IMR-90 (cell line): Measurements from ENCODE around the gene VWA8. TPM values are rescaled to one million over a fixed set of nuclear protein-coding genes. Genes with fewer than 3 reads are reported as not detected.

Experiments
- microRNA-seq, 2 experiments: library from miRNA; stranded (forward) in 1 of 2; unstranded in 1 of 2; fragments of 10-50 nt in 1 of 2; fragments of <30 nt in 1 of 2; gene quantifications in 1 of 2; microRNA quantifications in 1 of 2; one replicate each; pipeline versions ENCODE3 to v1.1.0; 2013 to 2020; ENCODE audit not compliant: insufficient read depth in 1 of 2, insufficient read length in 1 of 2, unreplicated experiment in 1 of 2
- polyA plus RNA-seq, 3 experiments: library from polyadenylated mRNA; depleted of rRNA; stranded (reverse); fragments of >200 nt; gene quantifications; 2 replicates each; pipeline ENCODE4 v1.2.3, GENCODE V29; 2012; ENCODE audit warnings: low replicate concordance in 1 of 3
- small RNA-seq, 5 experiments: library from RNA; depleted of rRNA; stranded (forward); fragments of <200 nt; gene quantifications; one replicate each; pipeline ENCODE3, GENCODE V24; 2012
- total RNA-seq: library from RNA; depleted of rRNA; stranded (reverse); fragments of >200 nt; gene quantifications from 2 replicates; pipeline ENCODE4 v1.2.3, GENCODE V29; 2012; rRNA removed

VWA8 gene
- total and polyA plus RNA-seq, 2 of the 4 experiments (the other 2 are of a cell fraction), result 5.9 to 18.3 TPM

Small RNA genes within 50 kb of the gene (microRNA-seq; reads per million reads assigned to microRNA genes)
- gene MIR5006 (ENCODE audit: unreplicated experiment) (not detected), gene RN7SL515P (ENCODE audit: insufficient read depth, insufficient read length) (not detected), gene RNU6-74P (ENCODE audit: insufficient read depth, insufficient read length) (not detected), gene RPS28P8 (ENCODE audit: insufficient read depth, insufficient read length) (not detected)

Small RNA genes within 50 kb of the gene (small RNA-seq; reads per million reads assigned to genes)
- 0 reads per million in 5 experiments for gene RN7SL515P
- gene RNU6-74P, result 0 to 0.60 (median 0) reads per million in 5 experiments
- gene RPS28P8, result 0 reads per million in 5 experiments

Other genes with a start within 250 kb of the VWA8 start
- gene DGKH, start 87.5 kb upstream of the VWA8 start, total RNA-seq, result 9.7 and 13.4 TPM in 2 replicates
- gene DGKH, start 87.5 kb upstream of the VWA8 start, polyA plus RNA-seq (2012; rRNA removed), result 1.6 and 2.0 TPM in 2 replicates